Measurements from ENCODE around the gene ALDH1A3.

DNA sequence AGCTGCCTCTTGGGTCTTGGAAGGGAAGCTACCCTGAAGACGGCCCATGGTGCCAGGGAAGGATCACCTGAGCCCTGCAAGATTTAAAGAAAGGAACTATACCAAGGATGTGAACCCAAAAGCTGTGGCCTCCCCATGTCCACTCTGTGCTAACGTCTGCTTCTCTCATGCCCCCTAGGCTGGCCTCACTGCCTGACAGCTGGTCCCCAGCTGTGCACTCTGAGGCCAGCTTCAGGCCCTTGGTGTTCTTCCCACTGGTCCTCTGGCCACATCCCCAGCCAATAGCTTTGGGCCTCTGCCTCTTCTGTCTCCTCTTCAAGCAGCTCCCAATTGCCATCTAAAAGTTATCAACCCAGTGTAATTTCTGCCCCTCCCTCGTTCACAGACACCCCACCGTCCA is 34.3 kb downstream of the ALDH1A3 start:
- TF ChIP-seq POLR2A (IDR thresholded peaks at IDR 0.05; ENCODE audit: extremely low read depth, insufficient read length) (no peak), MYC (IDR thresholded peaks at IDR 0.05; ENCODE audit: low read depth, low read length) (no peak)
- TF ChIP-seq, protein P1, sequence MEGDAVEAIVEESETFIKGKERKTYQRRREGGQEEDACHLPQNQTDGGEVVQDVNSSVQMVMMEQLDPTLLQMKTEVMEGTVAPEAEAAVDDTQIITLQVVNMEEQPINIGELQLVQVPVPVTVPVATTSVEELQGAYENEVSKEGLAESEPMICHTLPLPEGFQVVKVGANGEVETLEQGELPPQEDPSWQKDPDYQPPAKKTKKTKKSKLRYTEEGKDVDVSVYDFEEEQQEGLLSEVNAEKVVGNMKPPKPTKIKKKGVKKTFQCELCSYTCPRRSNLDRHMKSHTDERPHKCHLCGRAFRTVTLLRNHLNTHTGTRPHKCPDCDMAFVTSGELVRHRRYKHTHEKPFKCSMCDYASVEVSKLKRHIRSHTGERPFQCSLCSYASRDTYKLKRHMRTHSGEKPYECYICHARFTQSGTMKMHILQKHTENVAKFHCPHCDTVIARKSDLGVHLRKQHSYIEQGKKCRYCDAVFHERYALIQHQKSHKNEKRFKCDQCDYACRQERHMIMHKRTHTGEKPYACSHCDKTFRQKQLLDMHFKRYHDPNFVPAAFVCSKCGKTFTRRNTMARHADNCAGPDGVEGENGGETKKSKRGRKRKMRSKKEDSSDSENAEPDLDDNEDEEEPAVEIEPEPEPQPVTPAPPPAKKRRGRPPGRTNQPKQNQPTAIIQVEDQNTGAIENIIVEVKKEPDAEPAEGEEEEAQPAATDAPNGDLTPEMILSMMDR (IDR thresholded peaks at IDR 0.05; ENCODE audit: low read depth, low read length), result no peak
